Parathyroid adenoma (tissue), 2 donors: ENCODE results near the gene ARMH3.

ENCODE experiments used
- H2AFZ ChIP-seq: fragments of 300-600 bp; sonication (generic); one replicate; pipeline ENCODE4 v1.7.0; 2017; ENCODE audit warnings: antibody characterized with exemption, mild to moderate bottlenecking
- H3K27ac ChIP-seq: fragments of 300-600 bp; sonication (generic); one replicate; pipeline ENCODE4 v1.7.0; 2017
- H3K27me3 ChIP-seq: fragments of 300-600 bp; sonication (generic); one replicate; pipeline ENCODE4 v1.7.0; 2017; ENCODE audit warnings: low read length; ENCODE audit not compliant: control insufficient read depth, insufficient read depth
- H3K36me3 ChIP-seq: fragments of 300-600 bp; sonication (generic); one replicate; pipeline ENCODE4 v1.7.0; 2017; ENCODE audit warnings: low read length; ENCODE audit not compliant: control insufficient read depth, insufficient read depth
- H3K4me1 ChIP-seq: fragments of 300-600 bp; sonication (generic); one replicate; pipeline ENCODE4 v1.7.0; 2017; ENCODE audit warnings: control low read depth
- H3K4me2 ChIP-seq: fragments of 300-600 bp; sonication (generic); one replicate; pipeline ENCODE4 v1.7.0; 2017; ENCODE audit warnings: low read length
- H3K4me3 ChIP-seq: fragments of 300-600 bp; sonication (generic); one replicate; pipeline ENCODE4 v1.7.0; 2017; ENCODE audit warnings: low read depth, low read length
- H3K79me2 ChIP-seq: fragments of 300-600 bp; sonication (generic); one replicate; pipeline ENCODE4 v1.7.0; 2017; ENCODE audit warnings: control low read depth
- H3K9ac ChIP-seq: fragments of 300-600 bp; sonication (generic); one replicate; pipeline ENCODE4 v1.7.0; 2017; ENCODE audit warnings: mild to moderate bottlenecking
- H3K9me3 ChIP-seq: fragments of 300-600 bp; sonication (generic); one replicate; pipeline ENCODE4 v1.7.0; 2017; ENCODE audit warnings: low read length; ENCODE audit not compliant: control insufficient read depth
- CTCF ChIP-seq: fragments of 300-600 bp; sonication (generic); IDR thresholded peaks from one replicate; pipeline ENCODE4 v1.7.0; 2017; ENCODE audit warnings: antibody characterized with exemption, mild to moderate bottlenecking
- donor health status: primary hyperparathyroidism.

Gene ARMH3

GRCh38 chr10:101934686-101935305, 121.2 kb downstream of the ARMH3 start:
- H3K9me3 ChIP-seq, result no peaks in the 10 kb centered on the region
- H3K9ac ChIP-seq, result no peak overlapping the region
- no peaks in the 10 kb centered on the region for H3K79me2 ChIP-seq
- no peaks in the 10 kb centered on the region for H3K36me3 ChIP-seq
- H3K4me3 ChIP-seq, result no peak overlapping the region
- no peak overlapping the region for H2AFZ ChIP-seq
- H3K4me1 ChIP-seq, result no peaks in the 10 kb centered on the region
- H3K27me3 ChIP-seq, result no peaks in the 10 kb centered on the region
- no peak for TF ChIP-seq CTCF
- H3K4me2 ChIP-seq, result no peak overlapping the region
- no peak overlapping the region for H3K27ac ChIP-seq

- Histone ChIP-seq H3K9ac (no peak overlapping the region), H3K79me2 (no peaks in the 10 kb centered on the region), H2AFZ (no peak overlapping the region), H3K27me3 (no peaks in the 10 kb centered on the region), H3K4me3 (no peak overlapping the region), H3K9me3 (no peaks in the 10 kb centered on the region), H3K36me3 (no peaks in the 10 kb centered on the region), H3K27ac (no peak overlapping the region), H3K4me2 (no peak overlapping the region), H3K4me1 (no peaks in the 10 kb centered on the region)
- no peak for TF ChIP-seq CTCF
These were observed 122.0 kb downstream of the ARMH3 start for GRCh38 chr10:101933976-101934375.

GRCh38 chr10:101932183-101932582, 123.8 kb downstream of the ARMH3 start:
- no peak overlapping the region for H3K4me3 ChIP-seq
- H3K4me2 ChIP-seq, result no peak overlapping the region
- no peaks in the 10 kb centered on the region for H3K4me1 ChIP-seq
- no peak for TF ChIP-seq CTCF
- no peak overlapping the region for H3K9ac ChIP-seq
- H3K9me3 ChIP-seq, result no peaks in the 10 kb centered on the region
- H2AFZ ChIP-seq, result no peak overlapping the region
- H3K27me3 ChIP-seq, result no peaks in the 10 kb centered on the region
- no peaks in the 10 kb centered on the region for H3K36me3 ChIP-seq
- H3K27ac ChIP-seq, result no peak overlapping the region
- peaks cover 3% of the 10 kb centered on the region for H3K79me2 ChIP-seq

- Histone ChIP-seq H3K9ac (no peak overlapping the region), H3K4me3 (no peak overlapping the region), H3K9me3 (no peaks in the 10 kb centered on the region), H3K79me2 (peaks cover 3% of the 10 kb centered on the region), H3K4me2 (no peak overlapping the region), H3K27me3 (no peaks in the 10 kb centered on the region), H2AFZ (no peak overlapping the region), H3K4me1 (no peaks in the 10 kb centered on the region), H3K36me3 (no peaks in the 10 kb centered on the region), H3K27ac (no peak overlapping the region)
- TF ChIP-seq CTCF, result no peak
These were observed 130.9 kb downstream of the ARMH3 start for GRCh38 chr10:101925027-101925426.

GRCh38 chr10:101923256-101923655, 132.7 kb downstream of the ARMH3 start:
- no peaks in the 10 kb centered on the region for H3K4me1 ChIP-seq
- H3K27me3 ChIP-seq, result no peaks in the 10 kb centered on the region
- no peak for TF ChIP-seq CTCF
- no peak overlapping the region for H3K27ac ChIP-seq
- no peak overlapping the region for H3K4me2 ChIP-seq
- H3K9me3 ChIP-seq, result no peaks in the 10 kb centered on the region
- no peaks in the 10 kb centered on the region for H3K36me3 ChIP-seq
- no peak overlapping the region for H3K4me3 ChIP-seq
- no peak overlapping the region for H3K9ac ChIP-seq
- H2AFZ ChIP-seq, result no peak overlapping the region
- peaks cover 3% of the 10 kb centered on the region for H3K79me2 ChIP-seq
